T-cell (primary cell): ENCODE results near the gene KRT71. TPM values are rescaled to one million over a fixed set of nuclear protein-coding genes. Genes with fewer than 3 reads are reported as not detected.
"Not testable (repeated sequence)": the region's sequence is repeated elsewhere in the genome, so short reads cannot be mapped to it uniquely, and the experiment has no call there.

Source experiments
- ATAC-seq, 4 experiments: fragments of 200-7000 bp in 3 of 4; fragments of 150-1000 bp in 1 of 4; cut with Tn5 transposase; replicated peaks in 1 of 4; 1 replicate in 3 of 4; 2 replicates in 1 of 4; pipeline ENCODE4 v1.10.0; 2021; ENCODE audit warnings: moderate library complexity in 3 of 4, mild to moderate bottlenecking in 2 of 4, moderate number of reproducible peaks in 1 of 4
- CTCF ChIA-PET, 2 donors: fragments of 300-600 bp; sonication (Branson Sonifier 250); formaldehyde crosslinking; loops; one replicate each; lab custom pipeline; 2022; ENCODE audit warnings: antibody characterized with exemption in 2 of 2; lab: Charles Lee
- POLR2A ChIA-PET, 2 donors: fragments of 300-600 bp; sonication (Branson Sonifier 250); formaldehyde crosslinking; loops; one replicate each; lab custom pipeline; 2022; ENCODE audit warnings: antibody characterized with exemption in 2 of 2; lab: Charles Lee
- DNase-seq, 35 experiments: peaks; one replicate each; pipeline versions ENCODE4 v3.0.0 to v3.0.0-alpha.2; 2013 to 2023
- H3K27ac ChIP-seq: one replicate; pipeline ENCODE4 v1.5.1; 2013; ENCODE audit warnings: low read length
- H3K27me3 ChIP-seq, 2 experiments: replicated peaks in 1 of 2; 1 replicate in 1 of 2; 2 replicates in 1 of 2; pipeline versions ENCODE4 v1.6.1 to v1.7.0; 2013; ENCODE audit warnings: low read length in 1 of 2, mixed read lengths in 1 of 2; ENCODE audit not compliant: control insufficient read depth in 2 of 2, insufficient read depth in 2 of 2; ENCODE audit errors: extremely low read depth in 1 of 2
- H3K36me3 ChIP-seq, 2 donors: 1 replicate in 1 of 2; 2 replicates in 1 of 2; pipeline versions ENCODE4 v1.6.1 to v1.7.0; 2013; ENCODE audit warnings: low read length in 1 of 2; ENCODE audit not compliant: control insufficient read depth in 2 of 2, insufficient read depth in 1 of 2; ENCODE audit errors: extremely low read depth in 1 of 2
- H3K4me1 ChIP-seq, 2 experiments: 1 replicate in 1 of 2; 2 replicates in 1 of 2; pipeline versions ENCODE4 v1.6.1 to v1.7.0; 2013; ENCODE audit warnings: low read length in 2 of 2, mixed read lengths in 1 of 2; ENCODE audit not compliant: insufficient read depth in 2 of 2, control insufficient read depth in 1 of 2; ENCODE audit errors: extremely low read depth in 1 of 2
- H3K4me3 ChIP-seq, 2 donors: 1 replicate in 1 of 2; 2 replicates in 1 of 2; pipeline versions ENCODE4 v1.5.1 to v1.7.0; 2013; ENCODE audit warnings: mild to moderate bottlenecking in 2 of 2, low read length in 1 of 2, moderate library complexity in 1 of 2; ENCODE audit not compliant: control insufficient read depth in 1 of 2; ENCODE audit errors: extremely low read depth in 1 of 2
- H3K9me3 ChIP-seq: 2 replicates; pipeline ENCODE4 v1.7.0; 2013
- H3K27ac Mint-ChIP-seq, 2 donors: one replicate each; pipeline ENCODE4 v1.8.0; 2020 to 2021; ENCODE audit warnings: mild to moderate bottlenecking in 2 of 2, mixed read lengths in 2 of 2
- H3K27me3 Mint-ChIP-seq, 2 donors: one replicate each; pipeline ENCODE4 v1.8.0; 2021 to 2022; ENCODE audit warnings: mixed read lengths in 2 of 2
- H3K36me3 Mint-ChIP-seq: one replicate; pipeline ENCODE4 v1.8.0; 2021; ENCODE audit warnings: mixed read lengths
- H3K4me1 Mint-ChIP-seq, 3 donors: one replicate each; pipeline ENCODE4 v1.8.0; 2020 to 2022; ENCODE audit warnings: mixed read lengths in 3 of 3, mild to moderate bottlenecking in 1 of 3
- H3K4me3 Mint-ChIP-seq, 3 donors: one replicate each; pipeline ENCODE4 v1.8.0; 2020 to 2022; ENCODE audit warnings: mild to moderate bottlenecking in 3 of 3, mixed read lengths in 3 of 3, moderate library complexity in 3 of 3
- H3K9me3 Mint-ChIP-seq, 3 donors: one replicate each; pipeline ENCODE4 v1.8.0; 2020 to 2022; ENCODE audit warnings: mixed read lengths in 3 of 3
- WGBS: methylation state at CpG from one replicate; pipeline ENCODE4 v1.1.5; 2013; ENCODE audit warnings: missing lambda C conversion rate; ENCODE audit not compliant: insufficient coverage; 5-methylcytosine and 5-hydroxymethylcytosine counted together
- total RNA-seq, 35 experiments: library from RNA in 6 of 35; stranded (reverse) in 6 of 35; fragments of 120-200 nt in 1 of 35; gene quantifications; one replicate each; pipeline versions ENCODE4 v1.2.1 to v1.2.4 and lab custom pipeline; 2013 to 2026

The KRT71 gene
- total RNA-seq, 5 donors from 2014 or later (not counting 1 experiment from before 2014, with no cell fraction given): not detected

- H3K9me3 Mint-ChIP-seq: no peaks in the 10 kb centered on the region
- no peak overlapping the region for H3K27ac ChIP-seq
- DNase-seq (no peak), ATAC-seq (no peak)
- ChIA-PET CTCF (no interaction called here), POLR2A (no interaction called here)
- peak overlapping the region in 1 of 2 donors; percentile 24 for H3K27ac Mint-ChIP-seq
- H3K36me3 ChIP-seq: no peaks in the 10 kb centered on the region
- peaks cover 26 to 38% (median 29%) of the 10 kb centered on the region in 3 donors for H3K4me1 Mint-ChIP-seq
- no peak overlapping the region for H3K4me3 ChIP-seq
- no peaks in the 10 kb centered on the region for H3K9me3 ChIP-seq
- H3K4me3 Mint-ChIP-seq: no peak overlapping the region
- peaks cover 0 to 15% of the 10 kb centered on the region in 2 experiments for H3K27me3 ChIP-seq
- WGBS: 75% methylated on average over 5 of the region's 5 CpGs
- peaks cover 2% of the 10 kb centered on the region for H3K36me3 Mint-ChIP-seq
- peaks cover 15 to 19% of the 10 kb centered on the region in 2 experiments for H3K4me1 ChIP-seq
- H3K27me3 Mint-ChIP-seq: peaks cover 5 to 7% of the 10 kb centered on the region in 2 donors
Observed at GRCh38 chr12:52598966-52599365, 46.0 kb upstream of the KRT71 start.

- H3K36me3 Mint-ChIP-seq, H3K9me3 Mint-ChIP-seq, H3K4me1 ChIP-seq, POLR2A ChIA-PET, DNase-seq, H3K36me3 ChIP-seq, CTCF ChIA-PET, H3K27me3 Mint-ChIP-seq, H3K27me3 ChIP-seq, H3K4me3 Mint-ChIP-seq, H3K27ac Mint-ChIP-seq, H3K9me3 ChIP-seq, H3K27ac ChIP-seq, ATAC-seq, H3K4me3 ChIP-seq: not testable (repeated sequence)
- WGBS: 100% methylated on average over 1 of the region's 4 CpGs
- H3K4me1 Mint-ChIP-seq: peaks cover 5 to 40% (median 9%) of the 10 kb centered on the region in 3 donors
Observed at GRCh38 chr12:52594237-52594636, 41.3 kb upstream of the KRT71 start.

- CTCF ChIA-PET: no interaction called here
- Histone ChIP-seq H3K4me1 (peaks cover 4 to 18% of the 10 kb centered on the region in 2 experiments), H3K27me3 (no peaks in the 10 kb centered on the region), H3K36me3 (no peaks in the 10 kb centered on the region), H3K9me3 (no peaks in the 10 kb centered on the region), H3K27ac (no peak overlapping the region), H3K4me3 (no peak overlapping the region)
- Mint-ChIP-seq H3K27ac (no peak overlapping the region), H3K9me3 (no peaks in the 10 kb centered on the region), H3K4me1 (peaks cover 19 to 47% (median 24%) of the 10 kb centered on the region in 3 donors), H3K27me3 (no peaks in the 10 kb centered on the region), H3K36me3 (peaks cover 9% of the 10 kb centered on the region), H3K4me3 (no peak overlapping the region)
- 91% methylated on average over 9 of the region's 11 CpGs for WGBS
- DNase-seq (peak in 1 of 35 experiments; percentile 16), ATAC-seq (no peak)
- POLR2A ChIA-PET: no interaction called here
Observed at GRCh38 chr12:52591521-52591920, 38.6 kb upstream of the KRT71 start.

- peak in 1 of 35 experiments; percentile 23 for DNase-seq
- CTCF ChIA-PET: no interaction called here
- no peak for ATAC-seq
- no peak overlapping the region for H3K27ac ChIP-seq
- Mint-ChIP-seq H3K9me3 (no peaks in the 10 kb centered on the region), H3K4me1 (peaks cover 34 to 60% (median 39%) of the 10 kb centered on the region in 3 donors), H3K27ac (peak overlapping the region in 1 of 2 donors; percentile 23), H3K27me3 (no peaks in the 10 kb centered on the region), H3K4me3 (no peak overlapping the region), H3K36me3 (peaks cover 9% of the 10 kb centered on the region)
- POLR2A ChIA-PET: no interaction called here
- H3K9me3 ChIP-seq: no peaks in the 10 kb centered on the region
- WGBS: 92% methylated on average over 3 of the region's 6 CpGs
- H3K27me3 ChIP-seq: no peaks in the 10 kb centered on the region
- peaks cover 18 to 33% of the 10 kb centered on the region in 2 experiments for H3K4me1 ChIP-seq
- H3K4me3 ChIP-seq: no peak overlapping the region
- no peaks in the 10 kb centered on the region for H3K36me3 ChIP-seq
Observed at GRCh38 chr12:52590021-52590420, 37.1 kb upstream of the KRT71 start.

- Histone ChIP-seq H3K9me3 (no peaks in the 10 kb centered on the region), H3K27me3 (peaks cover 0 to 4% of the 10 kb centered on the region in 2 experiments), H3K4me1 (peaks cover 24 to 48% of the 10 kb centered on the region in 2 experiments), H3K4me3 (no peak overlapping the region), H3K36me3 (no peaks in the 10 kb centered on the region), H3K27ac (no peak overlapping the region)
- Mint-ChIP-seq H3K9me3 (no peaks in the 10 kb centered on the region), H3K36me3 (peaks cover 6% of the 10 kb centered on the region), H3K4me1 (peaks cover 52 to 74% (median 61%) of the 10 kb centered on the region in 3 donors), H3K27ac (peak overlapping the region in 1 of 2 donors; percentile 86), H3K27me3 (no peaks in the 10 kb centered on the region), H3K4me3 (peak overlapping the region in 1 of 3 donors; percentile 58)
- 93% methylated on average over 17 of the region's 17 CpGs for WGBS
- no peak for ATAC-seq
- DNase-seq: peak in 1 of 35 experiments; percentile 23
- POLR2A ChIA-PET: no interaction called here
- CTCF ChIA-PET: interaction anchor here (0.6 to 1.1 kb wide), 3 partner anchors 80 to 297 kb away, joined by 3 to 7 read pairs (median 3); no protein-coding TSS in a partner anchor
Observed at GRCh38 chr12:52587563-52587962, 34.6 kb upstream of the KRT71 start.

- peak overlapping the region; percentile 67 for H3K27ac ChIP-seq
- ATAC-seq (peak; percentile 73 to 97 (median 84)), DNase-seq (peak; percentile 42 to 98 (median 83))
- peaks cover 0 to 9% of the 10 kb centered on the region in 2 experiments for H3K27me3 ChIP-seq
- peaks cover 25 to 49% of the 10 kb centered on the region in 2 experiments for H3K4me1 ChIP-seq
- WGBS: 9% methylated on average over 4 of the region's 9 CpGs
- peak overlapping the region in 2 of 3 donors; percentile 3 to 58 for H3K4me3 Mint-ChIP-seq
- ChIA-PET CTCF (interaction anchor here (0.6 to 2.5 kb wide), 21 partner anchors 11 to 395 kb away, joined by 3 to 37 read pairs (median 4); no protein-coding TSS in a partner anchor), POLR2A (interaction anchor here (0.7 to 1.0 kb wide), 3 partner anchors 26 to 283 kb away, joined by 3 to 4 read pairs (median 3); no protein-coding TSS in a partner anchor)
- H3K27me3 Mint-ChIP-seq: no peaks in the 10 kb centered on the region
- peaks cover 6% of the 10 kb centered on the region for H3K36me3 Mint-ChIP-seq
- peaks cover 53 to 68% (median 60%) of the 10 kb centered on the region in 3 donors for H3K4me1 Mint-ChIP-seq
- H3K36me3 ChIP-seq: no peaks in the 10 kb centered on the region
- H3K9me3 Mint-ChIP-seq: no peaks in the 10 kb centered on the region
- no peak overlapping the region for H3K4me3 ChIP-seq
- H3K27ac Mint-ChIP-seq: peak overlapping the region; percentile 77 to 86
- no peaks in the 10 kb centered on the region for H3K9me3 ChIP-seq
Observed at GRCh38 chr12:52585946-52586345, 33.0 kb upstream of the KRT71 start.
